ENCODE measurements around the gene PPP1R14B.
"Not testable (repeated sequence)": the region's sequence is repeated elsewhere in the genome, so short reads cannot be mapped to it uniquely, and the experiment has no call there.

PPP1R14B gene

DNA sequence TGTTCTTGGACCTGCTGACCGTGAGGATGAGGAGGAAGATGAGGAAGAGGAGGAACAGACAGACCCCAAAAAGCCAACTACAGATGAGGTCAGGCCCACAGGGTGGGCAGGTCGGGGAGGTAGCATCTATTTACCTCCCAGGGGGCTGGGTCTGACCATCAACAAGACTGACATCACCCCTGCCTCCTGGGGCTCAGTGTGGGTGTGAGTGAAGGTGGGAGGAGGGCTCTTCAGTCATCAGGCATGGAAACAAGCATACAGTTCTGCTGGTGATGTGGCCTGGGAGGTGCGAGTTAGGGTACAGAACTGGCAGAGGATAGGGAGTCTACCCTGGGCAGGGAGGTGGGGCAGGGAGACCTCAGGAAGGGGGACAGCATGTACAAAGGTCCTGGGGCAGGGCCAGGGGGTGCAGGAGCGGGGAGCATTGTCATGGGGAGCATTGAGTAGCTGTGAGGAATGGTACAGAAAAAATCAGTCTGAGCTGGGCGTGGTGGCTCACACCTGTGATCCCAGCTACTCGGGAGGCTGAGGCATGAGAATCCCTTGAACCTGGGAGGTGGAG is 13.5 kb upstream of the PPP1R14B start:
- DNase-seq: no peak

DNA sequence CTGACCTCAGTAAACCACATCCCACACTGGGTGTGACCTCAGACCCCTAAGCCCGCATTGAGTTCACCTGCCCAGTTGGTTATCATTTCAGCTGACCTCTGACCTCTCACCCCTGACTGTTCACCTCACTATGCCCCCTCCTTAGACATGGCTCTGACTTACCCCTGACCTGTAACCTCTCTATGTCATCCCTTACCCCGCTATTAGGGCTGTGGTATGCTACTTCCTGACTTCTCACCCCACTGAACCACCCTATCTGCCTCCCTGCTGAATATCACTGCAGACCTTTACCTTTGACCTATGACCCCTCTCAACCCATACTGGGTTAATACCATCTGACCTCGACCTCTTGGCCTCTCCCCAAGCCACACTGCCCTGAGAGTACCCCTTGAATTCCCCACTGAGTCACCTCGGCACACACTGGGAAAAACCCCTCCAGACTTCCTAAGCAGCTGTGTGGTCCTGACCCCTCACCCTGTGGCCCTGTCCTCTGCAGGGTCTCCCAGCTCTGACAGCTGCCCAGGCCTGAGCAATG is 12.9 kb upstream of the PPP1R14B start:
- DNase-seq: no peak

DNA sequence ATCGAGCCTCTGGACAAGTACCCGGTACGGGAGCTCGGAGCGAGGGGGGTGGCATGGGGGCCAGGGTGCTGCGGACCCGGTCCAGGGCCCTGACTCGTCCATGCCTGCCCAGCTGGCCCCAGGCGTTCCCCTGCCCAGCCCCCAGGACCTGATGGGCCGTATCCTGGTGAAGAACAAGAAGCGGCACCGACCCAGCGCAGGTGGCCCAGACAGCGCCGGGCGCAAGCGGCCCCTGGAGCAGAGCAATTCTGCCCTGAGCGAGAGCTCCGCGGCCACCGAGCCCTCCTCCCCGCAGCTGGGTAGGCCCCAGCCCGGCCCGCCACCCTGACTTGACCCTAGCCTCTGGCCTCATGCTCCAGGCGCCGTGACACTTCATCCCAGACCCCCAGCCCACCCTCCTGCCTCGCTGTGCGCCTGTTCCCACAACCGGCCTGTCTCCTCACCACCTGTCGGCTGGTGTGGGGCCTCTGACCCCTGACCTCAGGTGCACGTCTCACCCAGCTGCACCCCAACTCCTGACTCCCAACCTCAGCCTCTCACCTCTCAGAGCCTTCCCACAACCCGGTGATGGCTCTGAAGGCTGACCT is 12.3 kb upstream of the PPP1R14B start:
- no peak for DNase-seq

DNA sequence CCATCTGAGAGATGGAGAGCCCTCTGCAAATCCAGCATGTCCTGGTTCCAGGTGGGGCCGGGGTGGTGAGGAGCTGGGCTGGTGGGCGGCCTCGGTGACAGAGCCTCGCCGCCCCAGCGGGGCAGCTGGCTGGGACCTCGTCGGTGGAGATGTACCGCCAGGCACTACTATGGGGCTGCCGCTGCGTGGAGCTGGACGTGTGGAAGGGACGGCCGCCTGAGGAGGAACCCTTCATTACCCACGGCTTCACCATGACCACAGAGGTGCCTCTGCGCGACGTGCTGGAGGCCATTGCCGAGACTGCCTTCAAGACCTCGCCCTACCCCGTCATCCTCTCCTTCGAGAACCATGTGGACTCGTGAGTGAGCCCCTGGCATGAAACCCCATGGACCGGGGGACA is 11.6 kb upstream of the PPP1R14B start:
- DNase-seq: no peak

DNA sequence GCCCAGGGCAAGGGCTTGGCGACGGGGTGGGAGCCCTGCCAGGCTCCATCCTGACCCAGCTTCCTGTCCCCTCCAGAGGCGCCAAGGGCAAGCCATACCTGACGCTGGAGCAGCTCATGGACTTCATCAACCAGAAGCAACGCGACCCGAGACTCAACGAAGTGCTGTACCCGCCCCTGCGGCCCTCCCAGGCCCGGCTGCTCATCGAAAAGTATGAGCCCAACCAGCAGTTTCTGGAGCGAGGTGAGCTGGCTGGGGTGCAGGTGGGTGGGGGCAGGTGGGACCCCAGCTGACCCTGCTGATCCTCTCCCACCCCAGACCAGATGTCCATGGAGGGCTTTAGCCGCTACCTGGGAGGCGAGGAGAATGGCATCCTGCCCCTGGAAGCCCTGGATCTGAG is 9.6 kb upstream of the PPP1R14B start:
- DNase-seq: no peak

DNA sequence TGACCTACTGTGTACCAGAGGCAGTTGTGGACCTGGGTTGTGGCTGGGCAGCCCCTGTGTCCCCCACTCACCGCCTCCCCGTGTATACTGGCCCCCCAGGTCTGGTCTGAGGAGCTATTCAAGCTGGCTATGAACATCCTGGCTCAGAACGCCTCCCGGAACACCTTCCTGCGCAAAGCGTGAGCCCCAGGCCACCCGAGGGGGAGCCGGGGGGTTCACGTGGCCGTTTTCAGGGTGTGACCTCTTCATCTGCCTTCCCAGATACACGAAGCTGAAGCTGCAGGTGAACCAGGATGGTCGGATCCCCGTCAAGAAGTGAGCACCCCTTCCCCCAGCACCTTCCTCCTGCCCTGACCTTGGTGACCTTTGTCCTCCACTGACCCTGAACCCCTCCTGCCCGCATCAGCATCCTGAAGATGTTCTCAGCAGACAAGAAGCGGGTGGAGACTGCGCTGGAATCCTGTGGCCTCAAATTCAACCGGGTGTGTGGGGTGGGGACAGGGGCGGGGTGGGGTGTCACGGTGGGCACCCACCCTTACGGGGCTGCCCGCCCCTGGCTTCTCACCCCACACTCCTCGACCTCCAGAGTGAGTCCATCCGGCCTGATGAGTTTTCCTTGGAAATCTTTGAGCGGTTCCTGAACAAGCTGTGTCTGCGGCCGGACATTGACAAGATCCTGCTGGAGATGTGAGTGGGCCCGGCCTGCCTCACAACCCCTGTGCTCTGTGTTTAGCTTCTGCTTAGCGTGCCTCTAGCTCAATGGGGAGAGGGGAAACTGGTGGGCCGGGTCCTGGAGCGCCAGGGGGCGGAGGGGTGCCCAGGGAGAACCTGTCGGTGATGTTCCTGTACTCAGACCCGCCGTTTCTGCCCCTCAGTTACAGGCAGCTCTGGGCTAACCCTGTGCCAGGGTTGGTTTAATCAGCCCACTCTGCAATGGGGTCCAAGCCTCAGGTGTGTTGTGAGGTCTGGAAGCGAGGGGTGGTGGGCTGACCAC is 8.7 kb upstream of the PPP1R14B start:
- DNase-seq: no peak

DNA sequence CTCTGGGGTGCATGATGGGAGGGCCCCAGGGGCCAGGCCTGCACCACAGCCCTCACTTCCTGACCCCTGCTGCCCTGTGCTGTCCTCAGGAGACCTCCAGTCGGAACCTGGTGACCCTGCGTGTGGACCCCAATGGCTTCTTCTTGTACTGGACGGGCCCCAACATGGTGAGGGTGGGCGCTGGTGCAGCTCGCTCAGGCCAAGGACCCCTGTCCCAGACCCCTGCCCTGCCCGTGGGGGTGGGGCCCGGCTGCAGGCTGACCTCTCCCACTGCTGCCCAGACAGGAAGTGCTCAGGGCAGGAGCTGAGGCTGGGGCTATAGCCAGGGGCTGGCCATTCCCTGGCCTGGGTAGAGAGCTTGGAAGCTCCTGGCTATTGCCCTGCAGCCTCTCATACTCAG is 7.6 kb upstream of the PPP1R14B start:
- DNase-seq: no peak

DNA sequence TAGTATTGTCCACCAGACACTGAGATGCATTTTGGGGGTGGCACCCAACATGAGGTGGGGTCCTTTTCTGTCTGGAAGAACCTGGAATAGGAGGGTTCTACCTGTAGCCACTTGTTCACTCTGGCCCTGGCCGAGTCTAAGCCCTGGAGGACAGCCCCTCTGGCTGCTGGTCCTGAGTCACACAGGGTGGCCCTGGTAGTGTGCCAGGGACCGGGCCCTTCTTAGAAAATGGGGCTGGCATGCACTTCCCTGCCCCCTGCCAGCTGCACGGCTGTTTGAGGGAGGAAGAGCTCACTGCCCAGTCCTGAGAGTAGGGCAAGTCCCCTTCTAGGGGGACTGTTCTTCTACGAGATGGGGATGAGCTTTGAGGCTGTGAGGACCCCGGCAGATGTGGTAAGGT is 6.7 kb upstream of the PPP1R14B start:
- no peak for DNase-seq

DNA sequence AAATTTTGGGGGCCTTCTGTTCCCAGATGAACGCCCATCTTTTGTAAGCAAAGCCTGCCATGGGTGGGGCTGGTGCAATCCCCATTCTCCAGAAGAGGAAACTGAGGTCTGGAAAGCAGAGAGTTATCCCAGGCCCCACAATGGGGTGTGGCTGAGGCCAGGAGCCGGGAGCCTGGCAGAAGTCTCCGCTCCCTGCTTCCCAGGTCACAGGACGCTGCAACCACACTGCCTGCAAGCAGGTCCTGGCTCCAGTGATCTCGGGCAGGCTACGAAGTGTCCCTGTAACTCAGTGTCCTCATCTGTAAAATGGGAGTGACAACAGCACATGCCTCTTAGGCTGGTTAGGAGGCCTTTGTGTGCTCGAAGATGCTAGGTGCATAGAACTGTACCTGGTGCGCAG is 6.3 kb upstream of the PPP1R14B start:
- DNase-seq: no peak

DNA sequence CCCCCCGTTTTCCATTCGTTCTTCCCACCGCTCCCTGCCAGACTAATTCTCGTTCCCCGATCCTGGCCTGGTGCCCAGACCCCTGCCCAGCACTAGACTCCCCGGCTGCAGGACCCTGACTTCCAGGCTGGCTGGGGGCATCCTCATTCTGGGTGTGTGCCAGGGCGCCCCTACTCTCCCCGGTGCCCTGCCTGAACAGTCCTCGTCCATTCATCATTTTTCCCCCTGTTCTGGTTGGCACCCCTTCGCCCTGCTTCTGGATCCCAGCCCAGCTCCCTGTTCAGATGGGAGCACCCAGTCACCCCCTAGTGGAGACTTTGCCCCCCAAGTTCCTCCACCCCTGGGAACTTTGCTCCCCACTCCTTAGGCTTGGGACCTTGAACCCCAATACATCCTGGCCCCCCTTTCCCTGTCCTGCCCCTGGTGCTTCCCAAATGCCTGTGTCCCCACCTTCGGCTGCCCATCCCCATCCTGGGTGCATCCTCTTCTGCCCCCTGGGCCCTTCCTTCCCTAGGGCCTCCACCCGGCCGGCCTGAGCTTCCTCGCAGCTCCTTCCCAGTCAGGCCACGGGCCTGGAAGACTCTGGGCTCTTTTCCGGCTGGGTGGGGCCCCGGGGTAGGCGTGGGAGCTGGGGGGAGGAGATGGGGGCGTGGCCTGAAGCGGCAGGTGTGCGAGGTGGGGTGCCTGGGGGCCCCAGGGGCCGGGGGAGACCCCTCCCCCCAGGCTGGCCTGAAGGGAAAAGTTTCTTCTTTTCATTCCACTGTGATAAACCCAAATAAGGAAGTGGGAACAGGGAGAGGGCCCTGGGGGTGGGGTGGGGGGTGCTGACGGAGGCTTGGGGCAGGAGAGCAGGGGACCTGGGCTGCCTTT is 5.5 kb upstream of the PPP1R14B start:
- DNase-seq: no peak

DNA sequence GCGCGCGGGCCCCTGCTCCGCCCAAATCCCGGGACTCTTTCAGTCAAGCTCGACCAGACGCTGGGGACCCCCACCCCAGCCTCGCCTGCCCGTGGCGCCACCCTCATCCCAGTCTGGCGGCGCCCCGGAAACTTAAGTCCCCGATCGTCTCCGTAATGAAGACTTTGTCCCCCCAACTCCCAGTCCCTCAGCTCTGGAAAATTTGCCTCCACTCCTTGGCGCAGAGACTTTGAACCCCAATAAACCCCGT is 4.9 kb upstream of the PPP1R14B start:
- DNase-seq: no peak

DNA sequence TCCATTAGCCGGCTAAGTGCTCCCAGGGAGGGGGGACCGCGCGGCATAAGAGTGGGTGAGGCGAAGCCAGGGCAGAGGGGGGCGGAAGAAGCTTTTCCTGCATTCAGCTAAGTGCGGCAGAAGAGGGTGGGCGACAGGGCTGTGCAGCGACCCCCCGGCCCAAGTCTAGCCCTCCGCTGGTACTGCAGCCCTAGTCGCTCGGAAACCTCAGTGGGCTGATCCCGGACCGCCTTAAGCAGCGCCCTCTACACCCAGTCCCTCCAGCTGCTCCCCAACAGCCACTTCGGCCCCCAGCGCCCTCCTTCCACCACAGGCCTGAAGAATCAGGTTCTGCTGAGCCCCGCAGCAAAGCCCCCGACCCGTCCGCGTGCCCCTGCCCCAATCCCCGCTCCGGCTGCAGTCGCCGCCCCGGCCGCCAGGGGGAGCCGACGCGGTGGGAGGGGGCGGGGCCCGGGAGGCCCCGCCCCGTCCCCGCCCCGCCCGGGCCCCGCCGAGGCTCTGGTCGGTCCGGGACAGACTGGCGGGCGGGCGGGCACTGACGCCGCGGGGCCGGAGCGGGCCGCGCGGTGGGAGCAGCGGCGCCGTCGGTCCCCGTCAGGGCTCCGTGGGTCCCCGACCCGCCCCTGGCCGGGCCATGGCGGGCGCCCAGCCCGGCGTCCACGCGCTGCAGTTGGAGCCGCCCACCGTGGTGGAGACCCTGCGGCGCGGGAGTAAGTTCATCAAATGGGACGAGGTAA is 4.4 kb upstream of the PPP1R14B start, which contains the start of gene PLCB3:
TSS of gene PLCB3 (plus strand) at position 515 of the 737 bp plus-strand sequence. CDS start at position 635, 120 bp downstream.
- DNase-seq: peak; percentile 40 to 56 (median 49)

DNA sequence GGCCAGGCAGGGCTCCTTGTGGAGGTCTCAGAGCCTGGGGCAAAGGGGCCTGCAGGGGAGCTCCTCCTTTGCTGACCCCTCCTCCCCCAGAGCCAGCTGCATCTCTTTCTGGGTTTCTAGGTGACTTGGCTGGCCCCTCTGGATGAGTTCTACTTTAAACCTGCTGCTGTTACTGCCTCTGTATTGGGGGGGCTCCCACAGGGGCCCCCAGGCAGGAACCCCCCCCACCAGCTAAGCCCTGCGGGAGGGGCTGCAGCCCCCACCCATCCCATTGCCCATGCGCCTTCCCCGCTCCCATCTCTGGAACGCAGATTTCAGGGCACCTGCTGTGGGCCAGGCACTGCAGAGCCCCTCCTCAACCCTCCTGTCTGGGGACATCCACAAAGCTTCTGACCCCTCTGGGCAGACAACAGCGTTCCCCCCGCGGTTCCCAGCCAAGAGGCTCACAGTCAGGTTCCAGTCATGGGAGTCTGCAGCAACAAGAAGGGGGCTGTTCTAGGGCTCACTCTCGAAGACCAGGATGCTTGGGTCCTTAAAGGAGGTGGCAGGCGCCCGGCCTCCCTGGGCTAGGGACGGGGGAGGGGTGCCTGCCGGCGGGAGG is 3.8 kb upstream of the PPP1R14B start:
- no peak for DNase-seq

DNA sequence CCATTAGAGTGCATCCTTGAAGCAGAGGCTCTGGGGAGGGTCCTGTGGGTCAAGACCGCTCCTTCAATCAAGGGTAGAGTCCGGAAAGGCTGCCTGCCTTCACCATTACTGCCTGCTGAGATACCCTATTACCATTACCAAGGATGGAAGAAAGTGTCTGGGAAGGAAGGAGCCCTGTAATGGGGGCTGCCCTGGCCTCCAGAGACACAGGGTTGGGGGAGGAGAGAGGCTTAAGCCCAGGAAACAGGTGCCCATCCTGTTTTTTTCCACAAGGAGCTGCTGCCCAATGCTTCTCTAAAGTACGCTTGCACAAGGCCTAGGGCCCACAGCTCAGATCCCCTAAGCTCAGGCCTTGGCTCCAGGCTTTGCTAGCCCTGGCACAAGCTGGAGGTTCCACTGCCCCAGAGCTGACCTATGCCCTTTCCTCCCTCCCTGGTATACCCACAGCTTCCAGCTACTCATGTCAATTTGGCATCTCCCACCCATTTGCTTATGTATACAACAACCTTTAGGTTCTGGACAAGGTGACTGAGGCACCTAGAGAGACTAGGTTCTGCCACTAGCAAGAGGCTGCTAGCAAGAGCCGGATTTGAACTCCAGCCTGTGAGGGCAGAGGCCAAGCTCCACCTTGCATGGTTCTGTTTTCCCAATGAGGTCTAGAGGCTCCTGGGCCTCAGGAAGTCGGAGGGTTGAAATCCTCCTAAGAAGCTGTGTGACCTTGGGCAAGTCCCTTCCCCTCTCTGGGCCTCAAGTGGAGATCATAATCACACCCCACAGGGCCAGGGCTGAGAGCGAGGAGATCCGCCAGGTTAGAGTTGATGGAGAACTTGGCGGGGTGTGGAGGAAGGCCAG is 3.0 kb upstream of the PPP1R14B start:
- DNase-seq: no peak

DNA sequence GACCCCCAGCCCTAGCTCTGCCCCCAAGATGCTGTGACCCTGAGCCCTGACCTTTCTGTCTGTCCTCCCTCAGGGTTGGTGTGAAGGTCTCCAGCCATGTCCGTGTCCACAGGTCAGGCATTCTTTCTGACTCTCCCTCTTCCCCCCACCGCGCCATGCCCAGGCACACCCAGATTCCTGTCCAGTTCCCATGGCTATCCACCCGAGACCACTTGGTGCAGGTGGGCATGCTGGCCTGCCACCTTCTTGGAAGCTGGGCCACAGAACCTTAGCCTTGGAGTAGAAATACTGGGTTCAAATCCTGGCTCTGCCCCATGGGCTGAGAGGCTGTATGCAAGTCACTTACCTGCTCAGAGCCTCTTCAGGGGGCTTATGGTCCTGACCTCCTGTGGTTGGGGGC is 2.3 kb upstream of the PPP1R14B start:
- DNase-seq: no peak

DNA sequence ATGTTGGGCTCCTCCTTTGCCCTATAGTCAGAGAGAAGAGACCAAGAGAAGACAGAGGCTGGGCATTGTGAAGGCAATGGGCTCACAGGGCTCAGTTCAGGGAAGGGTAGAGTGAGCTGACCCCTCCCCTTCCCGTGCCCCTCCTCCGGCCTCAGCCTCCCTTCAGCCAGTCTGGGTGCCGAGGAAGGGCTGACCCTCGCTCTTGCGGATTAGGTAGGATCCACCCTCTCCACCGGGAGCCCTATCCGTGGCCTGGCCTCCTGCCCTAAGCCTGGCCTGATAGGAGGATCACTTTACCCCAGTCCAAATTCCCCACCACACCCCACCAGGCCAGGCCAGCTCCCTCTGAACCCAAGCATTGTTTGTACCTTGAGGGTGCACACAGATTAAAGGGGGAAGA is 1.8 kb upstream of the PPP1R14B start:
- no peak for DNase-seq

DNA sequence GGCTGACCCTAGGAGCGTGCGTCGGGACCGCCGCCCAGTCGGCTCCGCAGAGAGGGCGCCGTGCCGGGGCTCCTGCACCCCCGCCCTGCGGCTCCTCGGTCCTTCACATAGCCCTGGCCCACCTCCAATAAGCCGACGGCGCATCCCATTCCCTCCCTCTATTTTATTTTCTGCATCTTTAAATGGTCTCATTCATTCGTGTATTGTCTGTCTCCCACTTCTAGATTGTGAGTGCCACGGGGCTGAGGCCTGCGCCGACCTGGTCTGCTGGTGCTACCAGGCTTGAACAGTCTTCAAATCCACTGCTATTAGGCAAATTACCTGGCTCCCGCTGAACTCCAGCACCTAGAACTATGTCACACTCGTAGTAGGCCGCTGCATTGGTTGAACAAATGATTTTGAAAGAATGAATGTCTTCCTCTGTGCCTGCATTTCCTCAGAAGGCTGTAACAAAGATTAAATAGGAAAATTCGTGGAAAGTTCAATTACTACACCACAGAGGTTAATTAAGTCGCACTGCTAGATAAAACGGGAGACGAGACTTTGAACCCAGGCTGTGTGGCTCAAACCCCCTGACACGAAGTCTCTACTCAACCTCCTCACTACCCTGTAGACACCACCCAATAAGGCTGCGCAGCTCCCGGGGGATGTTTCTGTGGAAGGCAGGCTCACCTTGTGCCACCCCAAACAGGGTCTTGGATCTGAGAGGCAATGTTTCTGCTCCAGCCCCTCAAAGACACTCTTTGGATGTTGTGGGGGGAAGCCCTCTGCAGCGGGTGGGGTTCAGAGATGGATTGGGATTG is 1.2 kb upstream of the PPP1R14B start:
- DNase-seq: no peak

DNA sequence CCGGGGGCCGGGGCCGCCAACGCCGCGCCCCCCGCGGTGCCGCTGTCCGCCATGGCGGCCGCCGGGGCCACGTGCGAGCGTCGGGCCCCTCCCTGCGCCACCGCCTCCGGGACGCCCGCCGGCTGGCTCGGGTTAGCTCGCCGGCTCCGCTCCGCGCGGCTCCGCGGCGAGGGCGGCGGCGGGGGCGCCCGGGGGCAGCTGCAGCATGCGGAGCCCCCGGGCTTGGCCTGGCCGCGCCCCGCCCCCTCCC is 197 bp downstream of the PPP1R14B start:
- DNase-seq: not testable (repeated sequence)

DNA sequence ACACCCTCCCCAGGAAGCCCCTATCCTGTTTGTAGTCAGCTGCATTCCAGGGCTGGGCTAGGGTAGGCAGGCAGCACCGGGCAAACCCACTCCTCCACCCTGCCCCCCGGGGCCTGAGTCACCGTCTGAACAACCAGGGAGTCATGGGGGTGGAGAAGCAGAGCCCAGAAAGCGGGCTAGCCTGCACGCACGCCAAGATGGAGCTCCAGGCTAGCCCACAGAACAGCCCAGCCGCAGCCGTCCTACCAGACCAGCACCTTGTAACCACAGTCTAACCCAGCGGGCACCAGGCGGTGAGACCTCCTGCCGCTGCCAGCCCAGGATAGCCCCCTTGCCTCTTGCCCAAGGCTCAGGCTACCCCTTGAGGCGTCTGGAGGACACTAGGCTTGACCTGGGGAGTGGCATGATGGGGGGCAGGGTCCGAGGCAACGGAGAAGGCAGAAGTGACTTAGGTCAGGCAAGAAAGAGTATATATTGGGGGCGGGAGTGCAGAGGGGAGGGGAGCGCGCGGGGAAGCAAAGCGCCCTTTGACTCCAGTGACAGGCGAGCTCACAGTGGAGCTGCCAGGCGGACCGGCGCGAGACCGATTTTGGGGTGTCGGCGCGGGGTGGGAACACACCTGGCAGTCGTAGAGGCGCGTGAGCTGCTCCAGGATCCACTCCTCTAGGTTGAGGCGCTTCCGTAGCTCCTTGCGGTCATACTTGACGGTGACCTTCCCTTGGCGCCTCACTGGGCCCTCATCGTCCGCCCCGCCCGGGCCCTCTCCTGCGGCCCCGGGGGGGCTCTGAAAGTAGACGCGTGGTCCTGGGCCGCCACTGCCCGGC is 734 bp downstream of the PPP1R14B start:
- DNase-seq: peak in 4 of 5 experiments; percentile 36 to 78 (median 60)

All from T-helper 2 cell (primary cell).